ENCODE measurements around the gene STEAP1B.

DNA sequence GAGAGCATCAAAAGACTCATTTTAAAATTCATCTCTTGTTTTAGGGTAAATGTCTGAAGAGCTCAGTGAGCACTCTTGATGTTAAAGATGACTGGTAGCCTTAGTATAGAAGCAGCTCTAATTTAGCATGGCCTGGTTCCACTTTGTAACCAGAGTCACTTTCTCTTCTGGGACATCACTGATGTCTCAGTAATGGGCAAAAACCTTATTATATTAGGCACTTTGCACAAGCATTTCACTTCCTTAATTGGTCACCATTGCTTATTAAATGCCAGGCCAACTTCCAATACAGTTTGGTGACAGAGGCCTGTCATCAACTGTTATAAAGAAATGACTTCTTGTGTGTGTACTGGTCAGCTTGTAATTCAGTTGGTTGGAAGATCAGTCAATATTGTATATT, 53.0 kb downstream of the STEAP1B start:
- no peak for TF ChIP-seq CTCF (conservative IDR thresholded peaks at IDR 0.05; ENCODE audit: low read length)
- no peak for TF ChIP-seq EZH2phosphoT487 (IDR thresholded peaks at IDR 0.05; ENCODE audit: borderline replicate concordance, low read depth, low read length)
